ENCODE measurements around the gene NCR2. TPM values are rescaled to one million over a fixed set of nuclear protein-coding genes. Genes with fewer than 3 reads are reported as not detected.

NCR2 gene
- total RNA-seq, 2 experiments from 2014 or later, result 0.31 to 0.44 TPM

DNA sequence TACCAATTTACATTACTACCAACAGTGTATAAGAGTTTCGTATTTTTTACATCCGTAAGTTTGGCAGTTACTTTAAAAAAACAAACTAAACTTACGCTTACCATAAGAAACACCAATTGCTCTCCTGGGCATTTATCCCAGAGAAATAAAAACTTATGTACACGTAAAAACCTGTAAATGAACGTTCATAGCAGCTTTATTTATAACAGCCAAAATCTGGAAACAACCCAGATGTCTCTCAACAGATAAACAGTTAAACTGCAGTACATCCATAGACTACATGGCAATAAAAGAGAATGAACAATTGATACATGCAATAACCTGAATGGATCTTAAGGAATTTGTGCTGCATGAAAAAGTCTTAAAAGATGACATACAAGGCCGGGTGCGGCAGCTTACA lies 30.7 kb downstream of the NCR2 start:
- DNase-seq, result no peak
- peaks cover 34% of the 10 kb centered on the region for H3K27me3 Mint-ChIP-seq
- H3K4me3 Mint-ChIP-seq, result no peak overlapping the region

DNA sequence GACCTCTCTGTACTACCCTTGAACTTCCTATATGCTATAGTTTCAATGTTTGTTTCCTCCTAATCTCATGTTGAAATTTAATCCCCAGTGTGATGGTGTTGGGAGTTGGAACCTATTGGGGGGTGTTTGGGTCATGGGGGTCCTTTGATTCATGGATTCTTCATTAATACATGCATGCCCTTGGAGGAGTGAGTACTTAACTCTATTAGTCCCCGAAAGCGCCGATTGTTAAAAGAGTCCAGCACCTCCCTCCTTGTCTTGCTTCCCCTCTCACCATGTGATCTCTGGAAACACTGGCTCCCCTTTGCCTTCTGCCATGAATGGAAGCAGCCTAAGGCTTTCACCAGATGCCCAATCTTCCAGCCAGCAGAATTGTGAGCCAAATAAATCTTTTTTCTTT lies 31.7 kb downstream of the NCR2 start:
- H3K9me3 Mint-ChIP-seq, result no peaks in the 10 kb centered on the region
- no peak overlapping the region for H3K4me3 Mint-ChIP-seq
- H3K27ac Mint-ChIP-seq, result no peak overlapping the region
- no peak for DNase-seq
- H3K27me3 Mint-ChIP-seq, result peaks cover 43% of the 10 kb centered on the region
- H3K4me1 Mint-ChIP-seq, result peaks cover 10% of the 10 kb centered on the region
- H3K36me3 Mint-ChIP-seq, result no peaks in the 10 kb centered on the region

More for the DNA sequence above, 30.7 kb downstream of the NCR2 start:
- H3K27ac Mint-ChIP-seq, result no peak overlapping the region
- H3K36me3 Mint-ChIP-seq, result no peaks in the 10 kb centered on the region
- H3K9me3 Mint-ChIP-seq, result peaks cover 8% of the 10 kb centered on the region
- H3K4me1 Mint-ChIP-seq, result peaks cover 4% of the 10 kb centered on the region

- Mint-ChIP-seq H3K4me3 (no peak overlapping the region), H3K4me1 (peaks cover 16% of the 10 kb centered on the region), H3K27me3 (peaks cover 49% of the 10 kb centered on the region), H3K36me3 (no peaks in the 10 kb centered on the region), H3K9me3 (no peaks in the 10 kb centered on the region), H3K27ac (no peak overlapping the region)
- DNase-seq, result no peak
Measured at GRCh38 chr6:41367700-41368099, 32.3 kb downstream of the NCR2 start.

- no peaks in the 10 kb centered on the region for H3K36me3 Mint-ChIP-seq
- H3K9me3 Mint-ChIP-seq, result no peaks in the 10 kb centered on the region
- peaks cover 31% of the 10 kb centered on the region for H3K4me1 Mint-ChIP-seq
- DNase-seq, result no peak
- no peak overlapping the region for H3K4me3 Mint-ChIP-seq
- no peak overlapping the region for H3K27ac Mint-ChIP-seq
- H3K27me3 Mint-ChIP-seq, result peaks cover 72% of the 10 kb centered on the region
Measured at GRCh38 chr6:41370488-41371111, 35.2 kb downstream of the NCR2 start.

GRCh38 chr6:41371461-41371991 lies 36.1 kb downstream of the NCR2 start:
- no peak overlapping the region for H3K27ac Mint-ChIP-seq
- peak overlapping the region; percentile 74 for H3K4me3 Mint-ChIP-seq
- H3K27me3 Mint-ChIP-seq, result peaks cover 82% of the 10 kb centered on the region
- peak; percentile 22 for DNase-seq
- H3K9me3 Mint-ChIP-seq, result no peaks in the 10 kb centered on the region
- peaks cover 31% of the 10 kb centered on the region for H3K4me1 Mint-ChIP-seq
- no peaks in the 10 kb centered on the region for H3K36me3 Mint-ChIP-seq

GRCh38 chr6:41371992-41372831 lies 36.8 kb downstream of the NCR2 start:
- Mint-ChIP-seq H3K27me3 (peaks cover 89% of the 10 kb centered on the region), H3K9me3 (no peaks in the 10 kb centered on the region), H3K4me3 (peak overlapping the region; percentile 74), H3K4me1 (peaks cover 31% of the 10 kb centered on the region), H3K27ac (no peak overlapping the region), H3K36me3 (no peaks in the 10 kb centered on the region)
- DNase-seq, result peak; percentile 23

GRCh38 chr6:41372832-41373626 lies 37.6 kb downstream of the NCR2 start:
- H3K36me3 Mint-ChIP-seq, result no peaks in the 10 kb centered on the region
- H3K27me3 Mint-ChIP-seq, result peaks cover 90% of the 10 kb centered on the region
- H3K9me3 Mint-ChIP-seq, result no peaks in the 10 kb centered on the region
- peak overlapping the region; percentile 74 for H3K4me3 Mint-ChIP-seq
- no peak overlapping the region for H3K27ac Mint-ChIP-seq
- peak; percentile 4 for DNase-seq
- peaks cover 31% of the 10 kb centered on the region for H3K4me1 Mint-ChIP-seq

GRCh38 chr6:41373627-41373918 lies 38.2 kb downstream of the NCR2 start:
- peak overlapping the region; percentile 11 for H3K4me3 Mint-ChIP-seq
- no peak for DNase-seq
- H3K27me3 Mint-ChIP-seq, result peaks cover 93% of the 10 kb centered on the region
- no peaks in the 10 kb centered on the region for H3K9me3 Mint-ChIP-seq
- no peaks in the 10 kb centered on the region for H3K36me3 Mint-ChIP-seq
- no peak overlapping the region for H3K27ac Mint-ChIP-seq
- peaks cover 31% of the 10 kb centered on the region for H3K4me1 Mint-ChIP-seq

GRCh38 chr6:41373919-41374617 lies 38.7 kb downstream of the NCR2 start:
- peak; percentile 6 for DNase-seq
- Mint-ChIP-seq H3K4me1 (peaks cover 28% of the 10 kb centered on the region), H3K27me3 (peaks cover 92% of the 10 kb centered on the region), H3K9me3 (no peaks in the 10 kb centered on the region), H3K4me3 (no peak overlapping the region), H3K36me3 (no peaks in the 10 kb centered on the region), H3K27ac (no peak overlapping the region)

- DNase-seq, result peak; percentile 5
- Mint-ChIP-seq H3K36me3 (no peaks in the 10 kb centered on the region), H3K27me3 (peaks cover 89% of the 10 kb centered on the region), H3K4me3 (no peak overlapping the region), H3K4me1 (peaks cover 27% of the 10 kb centered on the region), H3K27ac (no peak overlapping the region), H3K9me3 (no peaks in the 10 kb centered on the region)
Measured at GRCh38 chr6:41374618-41375590, 39.5 kb downstream of the NCR2 start.

DNA sequence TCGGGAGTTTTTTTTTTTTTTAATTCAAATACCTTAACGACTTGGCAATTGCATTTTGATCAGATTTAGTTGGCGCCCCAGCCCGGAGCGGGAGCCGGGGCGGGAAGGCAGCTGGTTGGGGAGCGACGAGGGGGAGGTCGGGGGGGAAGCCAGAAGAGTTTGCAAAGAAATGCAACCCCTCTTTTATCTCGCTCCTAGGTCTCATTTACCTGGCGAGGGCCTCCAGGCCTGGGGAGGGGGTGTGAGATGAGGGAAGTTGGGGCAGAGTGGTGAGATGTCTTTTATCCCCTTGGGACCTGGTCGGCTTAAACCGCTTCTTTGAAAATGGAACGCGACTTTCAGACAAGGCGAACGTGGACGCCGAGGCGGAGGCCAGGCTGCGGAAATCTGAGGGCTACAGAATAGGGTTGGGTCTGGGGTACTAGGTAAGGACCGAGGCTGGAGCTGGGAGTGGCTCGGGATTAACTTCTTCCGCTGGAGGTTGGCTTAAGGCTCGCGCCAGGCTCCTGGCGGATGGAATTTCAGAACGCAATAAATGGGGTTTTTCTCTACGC lies 40.3 kb downstream of the NCR2 start:
- no peak for DNase-seq
- Mint-ChIP-seq H3K36me3 (no peaks in the 10 kb centered on the region), H3K4me3 (no peak overlapping the region), H3K4me1 (peaks cover 27% of the 10 kb centered on the region), H3K27me3 (peaks cover 81% of the 10 kb centered on the region), H3K9me3 (no peaks in the 10 kb centered on the region), H3K27ac (no peak overlapping the region)

GRCh38 chr6:41376176-41376575 lies 40.8 kb downstream of the NCR2 start:
- peaks cover 27% of the 10 kb centered on the region for H3K4me1 Mint-ChIP-seq
- H3K27me3 Mint-ChIP-seq, result peaks cover 77% of the 10 kb centered on the region
- H3K27ac Mint-ChIP-seq, result no peak overlapping the region
- no peak overlapping the region for H3K4me3 Mint-ChIP-seq
- H3K9me3 Mint-ChIP-seq, result no peaks in the 10 kb centered on the region
- no peaks in the 10 kb centered on the region for H3K36me3 Mint-ChIP-seq
- DNase-seq, result no peak

GRCh38 chr6:41377071-41377470 lies 41.7 kb downstream of the NCR2 start:
- H3K27me3 Mint-ChIP-seq, result peaks cover 68% of the 10 kb centered on the region
- H3K36me3 Mint-ChIP-seq, result no peaks in the 10 kb centered on the region
- DNase-seq, result no peak
- H3K4me3 Mint-ChIP-seq, result no peak overlapping the region
- H3K9me3 Mint-ChIP-seq, result no peaks in the 10 kb centered on the region
- no peak overlapping the region for H3K27ac Mint-ChIP-seq
- peaks cover 21% of the 10 kb centered on the region for H3K4me1 Mint-ChIP-seq

All from activated naive CD8-positive, alpha-beta T cell treated with anti-CD3 and anti-CD28 coated beads for 36 hours (primary cell).